ENCODE results near the gene ATP23. TPM values are rescaled to one million over a fixed set of nuclear protein-coding genes. Genes with fewer than 3 reads are reported as not detected.
A peak's percentile ranks its signal among the peaks of the same experiment; 100 is the strongest.

ATP23 gene
- total RNA-seq, 1 experiment from 2014 or later, result 6.1 TPM

GRCh38 chr12:57935839-57936512 is 5.4 kb upstream of the ATP23 start (continued):
- no peak for TF ChIP-seq ATF6 (CRISPR knock-in tag; IDR thresholded peaks at IDR 0.05)
- TF ChIP-seq TCF7 (CRISPR knock-in tag; IDR thresholded peaks at IDR 0.05; ENCODE audit: low read depth), result no peak
- TF ChIP-seq PRRX2 (CRISPR knock-in tag; IDR thresholded peaks at IDR 0.05), result no peak
- TF ChIP-seq PREB (CRISPR knock-in tag; IDR thresholded peaks at IDR 0.05; ENCODE audit: borderline replicate concordance), result no peak

GRCh38 chr12:57936513-57936883 is 4.9 kb upstream of the ATP23 start:
- CTCF ChIA-PET, result no interaction called here
- ATAC-seq (no peak), DNase-seq (ENCODE audit: low spot score) (no peak)
- Mint-ChIP-seq H3K4me3 (0 out of 2 replicates have a peak overlapping the region, but pooled peaks have one; percentile 34), H3K27ac (no peak overlapping the region), H3K27me3 (ENCODE audit: low read depth) (peaks cover 57% of the 10 kb centered on the region), H3K4me1 (peaks cover 6% of the 10 kb centered on the region), H3K9me3 (0 out of 2 replicates have a peak, but pooled peaks cover 3% of the 10 kb centered on the region), H3K36me3 (no peaks in the 10 kb centered on the region)
- TF ChIP-seq ZNF425 (CRISPR knock-in tag; conservative IDR thresholded peaks at IDR 0.05) (no peak), E2F5 (CRISPR knock-in tag; IDR thresholded peaks at IDR 0.05) (no peak), ERG (CRISPR knock-in tag; IDR thresholded peaks at IDR 0.05) (no peak), MLX (CRISPR knock-in tag; IDR thresholded peaks at IDR 0.05) (no peak), USF2 (CRISPR knock-in tag; IDR thresholded peaks at IDR 0.05) (no peak), ZNF396 (CRISPR knock-in tag; IDR thresholded peaks at IDR 0.05; ENCODE audit: borderline replicate concordance) (no peak)
- POLR2A ChIA-PET, result no interaction called here

GRCh38 chr12:57939291-57939690 is 2.1 kb upstream of the ATP23 start:
- ChIA-PET CTCF (interaction anchor here (0.7 kb wide), 1 partner anchor 850 kb away, joined by 3 read pairs; no protein-coding TSS in a partner anchor), POLR2A (no interaction called here)
- ATAC-seq (no peak), DNase-seq (ENCODE audit: low spot score) (no peak)
- H3K9me3 Mint-ChIP-seq, result 0 out of 2 replicates have a peak, but pooled peaks cover 3% of the 10 kb centered on the region
- peaks cover 40% of the 10 kb centered on the region for H3K27me3 Mint-ChIP-seq (ENCODE audit: low read depth)
- TF ChIP-seq EMX1 (CRISPR knock-in tag; IDR thresholded peaks at IDR 0.05) (no peak), FOXP1 (CRISPR knock-in tag; IDR thresholded peaks at IDR 0.05; ENCODE audit: borderline replicate concordance) (no peak), ZNF263 (CRISPR knock-in tag; IDR thresholded peaks at IDR 0.05; ENCODE audit: low read depth) (no peak), NR2C2 (CRISPR knock-in tag; IDR thresholded peaks at IDR 0.05) (no peak), TEAD1 (CRISPR knock-in tag; IDR thresholded peaks at IDR 0.05) (no peak), RELA (CRISPR knock-in tag; IDR thresholded peaks at IDR 0.05; ENCODE audit: borderline replicate concordance) (no peak), ZNF532 (CRISPR knock-in tag; IDR thresholded peaks at IDR 0.05; ENCODE audit: borderline replicate concordance) (no peak)
- H3K36me3 Mint-ChIP-seq, result no peaks in the 10 kb centered on the region
- H3K4me3 Mint-ChIP-seq, result no peak overlapping the region
- H3K27ac Mint-ChIP-seq, result no peak overlapping the region
- H3K4me1 Mint-ChIP-seq, result peaks cover 12% of the 10 kb centered on the region

Data from WTC11 (cell line).